Coronary artery (tissue), 2 donors: Measurements from ENCODE around the gene PPP2R3C.
A peak's percentile ranks its signal among the peaks of the same experiment; 100 is the strongest.

Experiments
- DNase-seq: peaks from one replicate; pipeline ENCODE4 v3.0.0-alpha.2; 2017; ENCODE audit warnings: low spot score
- H3K27ac ChIP-seq, 2 donors: fragments of 200-600 bp; sonication (generic); one replicate each; pipeline ENCODE4 v1.5.1; 2016 to 2019
- H3K4me3 ChIP-seq: fragments of 200-600 bp; sonication (generic); 2 replicates; pipeline ENCODE4 v1.5.1; 2016; ENCODE audit warnings: mild to moderate bottlenecking, moderate library complexity
- CTCF ChIP-seq: fragments of 200-600 bp; sonication (generic); IDR thresholded peaks from one replicate; pipeline ENCODE4 v1.5.1; 2019; ENCODE audit warnings: antibody characterized with exemption

Gene PPP2R3C

DNA sequence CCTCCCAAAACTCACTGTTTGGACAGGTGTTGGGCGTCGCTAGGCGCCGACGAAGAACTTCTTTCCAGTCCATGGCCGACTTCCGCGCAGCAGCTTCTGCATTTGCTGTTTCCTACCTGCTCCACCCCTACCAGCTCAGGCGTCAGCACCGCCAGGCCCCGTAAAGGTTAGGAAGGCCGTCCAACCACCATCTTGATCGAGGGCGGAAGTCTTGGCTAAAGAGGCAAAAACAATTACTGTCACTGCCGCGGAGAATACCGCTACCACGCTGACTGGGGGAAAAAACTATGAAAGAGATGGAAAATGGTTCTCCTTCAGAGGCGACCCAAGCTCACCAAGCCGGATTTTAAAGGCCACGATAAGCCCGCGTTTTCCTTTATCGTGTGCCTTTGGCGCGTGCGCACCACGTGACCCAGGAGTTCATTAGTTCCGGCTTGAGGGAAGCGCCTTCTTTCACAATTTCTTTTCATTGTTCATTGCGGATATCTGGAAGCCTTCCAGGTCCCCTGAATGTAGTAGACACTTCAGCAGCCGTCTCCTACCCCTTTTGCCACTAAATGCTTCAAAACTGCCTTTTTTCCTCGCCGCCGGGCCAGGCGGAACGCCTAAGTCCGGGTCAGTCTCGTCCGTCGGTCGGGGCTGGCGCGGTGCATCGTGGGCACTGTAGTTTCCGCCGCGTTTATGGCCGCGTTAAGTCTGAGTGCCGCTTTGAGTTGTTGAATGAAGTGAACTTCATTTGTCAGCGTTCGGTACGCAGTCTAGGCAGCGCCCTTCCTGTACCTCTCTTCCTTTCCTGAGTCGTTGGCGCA lies at the start of gene PPP2R3C, which contains the start of gene PRORP:
Gene PPP2R3C, minus strand, starts transcription at position 104 of the 809 bp plus-strand sequence. Its CDS starts 31 bp downstream, at position 73.
Gene PRORP, plus strand, starts transcription at position 666 of the 809 bp plus-strand sequence. CDS start 694 bp downstream, outside the sequence.
- H3K4me3 ChIP-seq: peak within 1 kb of the TSS; percentile 80
- H3K27ac ChIP-seq: peak within 1 kb of the TSS; percentile 87 to 92
- peak; percentile 96 for DNase-seq
- no peak for TF ChIP-seq CTCF

- Histone ChIP-seq H3K27ac (no peak overlapping the region), H3K4me3 (no peak overlapping the region)
- no peak for TF ChIP-seq CTCF
- no peak for DNase-seq
Observed at GRCh38 chr14:35167496-35167895, 45.7 kb upstream of the PPP2R3C start.

GRCh38 chr14:35164849-35165248 lies 43.1 kb upstream of the PPP2R3C start:
- no peak for DNase-seq
- no peak overlapping the region for H3K27ac ChIP-seq
- TF ChIP-seq CTCF: no peak
- H3K4me3 ChIP-seq: no peak overlapping the region

DNA sequence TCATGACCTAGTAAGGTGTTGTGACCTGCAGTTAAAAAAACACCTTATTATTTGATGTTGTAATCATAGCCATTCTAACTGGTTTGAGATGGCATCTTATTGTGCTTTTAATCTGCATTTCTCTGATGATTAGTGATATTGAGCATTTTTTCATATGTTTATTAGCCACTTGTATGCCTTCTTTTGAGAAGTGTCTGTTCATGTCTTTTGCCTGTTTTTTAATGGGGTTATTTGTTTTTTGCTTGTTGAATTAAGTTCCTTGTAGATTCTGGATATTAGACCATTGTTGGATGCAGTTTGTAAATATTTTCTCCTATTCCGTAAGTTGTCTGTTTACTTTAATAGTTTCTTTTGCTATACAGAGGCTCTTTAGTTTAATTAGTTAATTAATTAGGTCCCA lies 41.6 kb upstream of the PPP2R3C start:
- no peak for DNase-seq
- Histone ChIP-seq H3K4me3 (no peak overlapping the region), H3K27ac (no peak overlapping the region)
- no peak for TF ChIP-seq CTCF

- H3K27ac ChIP-seq: no peak overlapping the region
- no peak overlapping the region for H3K4me3 ChIP-seq
- TF ChIP-seq CTCF: no peak
- DNase-seq: no peak
Observed at GRCh38 chr14:35161231-35161630, 39.4 kb upstream of the PPP2R3C start.

- Histone ChIP-seq H3K27ac (peak overlapping the region in 1 of 2 donors; percentile 39), H3K4me3 (no peak overlapping the region)
- no peak for TF ChIP-seq CTCF
- DNase-seq: no peak
Observed at GRCh38 chr14:35159742-35160409, 38.1 kb upstream of the PPP2R3C start.
